Suppressor macrophage (primary cell): Measurements from ENCODE around the gene TANC1.

Experiments used
- DNase-seq, 4 experiments: peaks; one replicate each; pipeline ENCODE4 v3.0.0-alpha.2; 2020 to 2022

Gene TANC1

GRCh38 chr2:159202568-159203071 lies 234.2 kb downstream of the TANC1 start:
- DNase-seq = no peak

GRCh38 chr2:159204381-159205144 lies 236.1 kb downstream of the TANC1 start:
- no peak for DNase-seq

- no peak for DNase-seq
These were observed 238.4 kb downstream of the TANC1 start for GRCh38 chr2:159206736-159207380.

GRCh38 chr2:159208438-159208837 lies 240.0 kb downstream of the TANC1 start:
- no peak for DNase-seq

- no peak for DNase-seq
These were observed 241.2 kb downstream of the TANC1 start for GRCh38 chr2:159209341-159210306.

GRCh38 chr2:159211447-159212396 lies 243.3 kb downstream of the TANC1 start:
- no peak for DNase-seq

GRCh38 chr2:159213296-159213695 lies 244.9 kb downstream of the TANC1 start:
- no peak for DNase-seq

GRCh38 chr2:159214325-159214865 lies 246.0 kb downstream of the TANC1 start:
- no peak for DNase-seq

- DNase-seq = no peak
These were observed 246.7 kb downstream of the TANC1 start for GRCh38 chr2:159215116-159215515.

- DNase-seq = no peak
These were observed 249.2 kb downstream of the TANC1 start for GRCh38 chr2:159217676-159218075.

- DNase-seq = no peak
These were observed 249.9 kb downstream of the TANC1 start for GRCh38 chr2:159218389-159218788.

- no peak for DNase-seq
These were observed 251.1 kb downstream of the TANC1 start for GRCh38 chr2:159219394-159219998.

GRCh38 chr2:159224061-159224813 lies 255.8 kb downstream of the TANC1 start:
- DNase-seq = no peak

- no peak for DNase-seq
These were observed 256.9 kb downstream of the TANC1 start for GRCh38 chr2:159225025-159226016.

- peak; percentile 80 to 94 (median 86) for DNase-seq
These were observed 257.6 kb downstream of the TANC1 start for GRCh38 chr2:159226059-159226461.

- peak; percentile 11 to 40 (median 32) for DNase-seq
These were observed 258.4 kb downstream of the TANC1 start for GRCh38 chr2:159226608-159227385.

- DNase-seq = no peak
These were observed 259.0 kb downstream of the TANC1 start for GRCh38 chr2:159227467-159227866.

GRCh38 chr2:159228081-159228581 lies 259.7 kb downstream of the TANC1 start:
- DNase-seq = no peak
